DOHH2 (cell line): ENCODE results near the gene SNCB.

Experiments used
- EZH2phosphoT487 ChIP-seq: fragments of 200-600 bp; sonication (generic); IDR thresholded peaks from 2 replicates; pipeline ENCODE4 v1.6.1; 2017; ENCODE audit warnings: borderline replicate concordance, mild to moderate bottlenecking, antibody characterized with exemption, low read length, moderate library complexity, mixed read lengths
- TF ChIP-seq, protein P1 (sequence below): fragments of 200-600 bp; sonication (generic); IDR thresholded peaks from one replicate; pipeline ENCODE4 v1.5.1; 2014; ENCODE audit warnings: antibody characterized with exemption, mild to moderate bottlenecking, low read depth, low read length; ENCODE audit not compliant: poor library complexity, severe bottlenecking

DNA sequence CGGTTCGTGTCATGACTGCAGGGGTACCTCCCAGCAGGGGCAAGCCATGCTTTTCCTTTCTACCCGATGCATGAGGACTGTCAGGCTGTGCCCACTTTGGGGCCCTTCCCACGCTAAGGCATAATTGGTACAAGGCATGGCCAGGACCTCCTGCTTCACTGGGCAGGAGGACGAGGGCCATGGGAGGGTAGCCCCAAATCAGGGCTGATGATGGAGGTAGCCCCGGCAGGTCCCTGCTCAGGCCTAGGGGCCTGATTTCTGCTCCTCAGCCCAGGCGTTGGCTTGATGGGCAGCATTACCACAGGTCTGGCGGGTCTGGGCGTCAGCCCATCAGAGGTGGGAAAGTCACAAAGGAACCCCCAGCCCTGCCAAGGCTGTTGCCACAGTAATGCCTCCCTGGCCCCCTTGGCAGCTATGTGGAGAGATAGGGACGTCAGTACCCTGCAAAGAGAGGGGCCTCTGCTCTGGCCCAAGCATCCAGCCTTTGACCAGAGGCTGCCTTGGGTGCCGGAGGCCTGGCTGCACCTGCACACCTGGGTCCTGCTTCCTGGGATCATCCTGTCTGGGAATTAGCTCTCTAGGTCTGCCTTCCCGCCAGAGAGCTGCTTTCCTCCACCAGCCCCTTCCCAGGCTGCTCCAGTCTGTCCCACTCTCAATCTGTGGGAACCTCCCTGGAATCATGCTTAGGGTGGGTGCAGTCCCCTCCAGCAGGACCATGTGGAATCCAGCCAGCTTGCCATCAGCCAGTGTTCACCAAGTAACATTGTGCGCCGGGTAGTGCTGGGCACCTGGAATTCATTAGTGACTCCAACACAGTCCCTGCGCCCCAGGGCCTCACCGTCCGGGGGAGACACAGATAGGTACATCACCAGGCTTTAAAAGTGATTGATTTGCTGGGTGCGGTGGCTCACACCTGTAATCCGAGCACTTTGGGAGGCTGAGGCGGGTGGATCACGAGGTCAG is 32.3 kb upstream of the SNCB start:
- TF ChIP-seq, protein P1, sequence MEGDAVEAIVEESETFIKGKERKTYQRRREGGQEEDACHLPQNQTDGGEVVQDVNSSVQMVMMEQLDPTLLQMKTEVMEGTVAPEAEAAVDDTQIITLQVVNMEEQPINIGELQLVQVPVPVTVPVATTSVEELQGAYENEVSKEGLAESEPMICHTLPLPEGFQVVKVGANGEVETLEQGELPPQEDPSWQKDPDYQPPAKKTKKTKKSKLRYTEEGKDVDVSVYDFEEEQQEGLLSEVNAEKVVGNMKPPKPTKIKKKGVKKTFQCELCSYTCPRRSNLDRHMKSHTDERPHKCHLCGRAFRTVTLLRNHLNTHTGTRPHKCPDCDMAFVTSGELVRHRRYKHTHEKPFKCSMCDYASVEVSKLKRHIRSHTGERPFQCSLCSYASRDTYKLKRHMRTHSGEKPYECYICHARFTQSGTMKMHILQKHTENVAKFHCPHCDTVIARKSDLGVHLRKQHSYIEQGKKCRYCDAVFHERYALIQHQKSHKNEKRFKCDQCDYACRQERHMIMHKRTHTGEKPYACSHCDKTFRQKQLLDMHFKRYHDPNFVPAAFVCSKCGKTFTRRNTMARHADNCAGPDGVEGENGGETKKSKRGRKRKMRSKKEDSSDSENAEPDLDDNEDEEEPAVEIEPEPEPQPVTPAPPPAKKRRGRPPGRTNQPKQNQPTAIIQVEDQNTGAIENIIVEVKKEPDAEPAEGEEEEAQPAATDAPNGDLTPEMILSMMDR, result no peak
- no peak for TF ChIP-seq EZH2phosphoT487
